HG03196 (cell line): Measurements from ENCODE around the gene KRT79.

Experiments used
- ATAC-seq: cut with Tn5 transposase; IDR thresholded peaks from one replicate; pipeline ENCODE4 v1.9.1; 2021; ENCODE audit not compliant: unreplicated experiment

The KRT79 gene

GRCh38 chr12:52835271-52836041 lies 1.3 kb upstream of the KRT79 start:
- ATAC-seq, result no peak

GRCh38 chr12:52834727-52835001 lies 553 bp upstream of the KRT79 start:
- ATAC-seq, result no peak

- ATAC-seq, result no peak
Observed at GRCh38 chr12:52832985-52833905, 866 bp downstream of the KRT79 start.

GRCh38 chr12:52832451-52832850 lies 1.7 kb downstream of the KRT79 start:
- ATAC-seq, result no peak

GRCh38 chr12:52831251-52831650 lies 2.9 kb downstream of the KRT79 start:
- no peak for ATAC-seq

GRCh38 chr12:52829986-52830770 lies 3.9 kb downstream of the KRT79 start:
- no peak for ATAC-seq

- no peak for ATAC-seq
Observed at GRCh38 chr12:52828591-52829021, 5.5 kb downstream of the KRT79 start.

- no peak for ATAC-seq
Observed at GRCh38 chr12:52828156-52828555, 6.0 kb downstream of the KRT79 start.

- no peak for ATAC-seq
Observed at GRCh38 chr12:52827499-52828090, 6.5 kb downstream of the KRT79 start.

- ATAC-seq, result no peak
Observed at GRCh38 chr12:52826611-52827498, 7.3 kb downstream of the KRT79 start.

GRCh38 chr12:52825961-52826360 lies 8.2 kb downstream of the KRT79 start:
- no peak for ATAC-seq

GRCh38 chr12:52824741-52825410 lies 9.2 kb downstream of the KRT79 start:
- no peak for ATAC-seq

GRCh38 chr12:52823761-52824450 lies 10.2 kb downstream of the KRT79 start:
- no peak for ATAC-seq

GRCh38 chr12:52822771-52823510 lies 11.2 kb downstream of the KRT79 start:
- no peak for ATAC-seq

- ATAC-seq, result no peak
Observed at GRCh38 chr12:52821826-52822660, 12.1 kb downstream of the KRT79 start.

GRCh38 chr12:52821071-52821730 lies 12.9 kb downstream of the KRT79 start:
- ATAC-seq, result no peak

GRCh38 chr12:52820521-52820920 lies 13.6 kb downstream of the KRT79 start:
- no peak for ATAC-seq
